Uterine smooth muscle cell (primary cell): ENCODE measurements around the gene NUMBL. TPM values are rescaled to one million over a fixed set of nuclear protein-coding genes. Genes with fewer than 3 reads are reported as not detected.

ENCODE experiments used
- total RNA-seq: library from RNA; depleted of rRNA; stranded (reverse); fragments of >200 nt; gene quantifications from 2 replicates; pipeline ENCODE4 v1.2.3, GENCODE V29; 2014

The NUMBL gene
- total RNA-seq = 29.7 and 42.2 TPM in 2 replicates

GRCh38 chr19:40690050-40690692, at the start of gene NUMBL:
Gene NUMBL (minus strand): TSS chr19:40690651. CDS start chr19:40690483, 168 bp downstream.

GRCh38 chr19:40716482-40717324, 26.3 kb upstream of the NUMBL start, which contains the start of the genes COQ8B and ITPKC:
Gene COQ8B (minus strand): TSS chr19:40716886. CDS start chr19:40714632, 2,254 bp downstream.
Gene ITPKC (plus strand): TSS chr19:40717112. CDS start chr19:40717136, 24 bp downstream.

Other genes starting within 250 kb of the NUMBL start
- gene SERTAD3, start 246.3 kb downstream of the NUMBL start, total RNA-seq = 19.6 and 26.1 TPM in 2 replicates
- gene BLVRB, start 224.9 kb downstream of the NUMBL start, total RNA-seq = 106 and 138 TPM in 2 replicates
- 4.4 and 7.4 TPM in 2 replicates for gene SPTBN4, start 223.7 kb downstream of the NUMBL start, total RNA-seq
- 32.9 and 34.4 TPM in 2 replicates for gene SHKBP1, start 113.8 kb downstream of the NUMBL start, total RNA-seq
- 25.6 and 38.9 TPM in 2 replicates for gene LTBP4, start 89.3 kb downstream of the NUMBL start, total RNA-seq
- gene COQ8B, start 26.2 kb upstream of the NUMBL start, total RNA-seq = 31.9 and 32.4 TPM in 2 replicates
- gene ITPKC, start 26.5 kb upstream of the NUMBL start, total RNA-seq = 16.5 and 20.7 TPM in 2 replicates
- 0.77 and 1.1 TPM in 2 replicates for gene ACTMAP, start 59.8 kb upstream of the NUMBL start, total RNA-seq
- gene SNRPA, start 60.6 kb upstream of the NUMBL start, total RNA-seq = 36.0 and 39.5 TPM in 2 replicates
- gene MIA, start 84.9 kb upstream of the NUMBL start, total RNA-seq = 0.22 and 0.62 TPM in 2 replicates
- 9.7 and 13.2 TPM in 2 replicates for gene RAB4B, start 87.6 kb upstream of the NUMBL start, total RNA-seq
- gene EGLN2, start 108.5 kb upstream of the NUMBL start, total RNA-seq = 116 and 117 TPM in 2 replicates
- gene CYP2A6, start 159.8 kb upstream of the NUMBL start, total RNA-seq = not detected in 2 replicates
- not detected in 2 replicates for gene CYP2A7, start 191.6 kb upstream of the NUMBL start, total RNA-seq